Esophagus squamous epithelium (tissue), 5 donors: ENCODE measurements around the gene LRRC38. TPM values are rescaled to one million over a fixed set of nuclear protein-coding genes. Genes with fewer than 3 reads are reported as not detected.

ENCODE experiments used
- DNase-seq: peaks from one replicate; lab custom pipeline; 2025; lab: John Stamatoyannopoulos, UW
- H3K27ac ChIP-seq, 4 donors: fragments of 200-600 bp; sonication (generic); one replicate each; pipeline ENCODE4 v1.5.1; 2016 to 2019; ENCODE audit warnings: mild to moderate bottlenecking in 1 of 4
- H3K27me3 ChIP-seq, 4 donors: fragments of 200-600 bp; sonication (generic); 1 replicate in 3 of 4; 2 replicates in 1 of 4; pipeline versions ENCODE4 v1.5.1 to v1.6.0; 2017 to 2021; ENCODE audit warnings: antibody characterized with exemption in 1 of 4
- H3K36me3 ChIP-seq, 3 donors: fragments of 200-600 bp; sonication (generic); one replicate each; pipeline ENCODE4 v1.5.1; 2016 to 2019
- H3K4me1 ChIP-seq, 3 donors: fragments of 200-600 bp; sonication (generic); one replicate each; pipeline ENCODE4 v1.5.1; 2017 to 2019
- H3K4me3 ChIP-seq, 4 donors: fragments of 200-600 bp; sonication (generic); 1 replicate in 3 of 4; 2 replicates in 1 of 4; pipeline ENCODE4 v1.5.1; 2016 to 2019; ENCODE audit warnings: mild to moderate bottlenecking in 2 of 4, moderate library complexity in 1 of 4
- H3K9me3 ChIP-seq, 3 donors: fragments of 200-600 bp; sonication (generic); one replicate each; pipeline ENCODE4 v1.5.1; 2016 to 2019
- CTCF ChIP-seq, 6 experiments: fragments of 450-650 bp in 4 of 6; fragments of 200-600 bp in 2 of 6; sonication (generic) in 2 of 6; IDR thresholded peaks; one replicate each; pipeline ENCODE4 v1.5.1; 2016 to 2019; ENCODE audit warnings: antibody characterized with exemption in 6 of 6, mild to moderate bottlenecking in 4 of 6, moderate library complexity in 4 of 6
- POLR2A ChIP-seq, 4 donors: fragments of 450-650 bp; IDR thresholded peaks; one replicate each; pipeline ENCODE4 v1.6.1; 2017; ENCODE audit warnings: antibody characterized with exemption in 4 of 4, mild to moderate bottlenecking in 4 of 4, moderate library complexity in 3 of 4
- WGBS, 2 donors: methylation state at CpG; one replicate each; pipeline ENCODE4 v1.1.5; 2018; 5-methylcytosine and 5-hydroxymethylcytosine counted together
- intact Hi-C: fragments of 100-400 bp; cut with DNase I; formaldehyde crosslinking; loops from one replicate; pipeline ENCODE4 v1.15.0; 2022
- total RNA-seq, 4 donors: library from RNA; depleted of rRNA; stranded (reverse); fragments of >200 nt; gene quantifications; one replicate each; pipeline ENCODE4 v1.1.0, GENCODE V29; 2016
- donor health status: DM: yes; HTN: yes; CAD: no.

The LRRC38 gene
- total RNA-seq, 4 donors from 2014 or later, result 0.19 TPM; not detected in 3

- no peak overlapping the region for H3K4me3 ChIP-seq
- no peaks in the 10 kb centered on the region for H3K36me3 ChIP-seq
- peaks cover 0 to 71% (median 0%) of the 10 kb centered on the region in 4 donors for H3K27me3 ChIP-seq
- no peaks in the 10 kb centered on the region for H3K9me3 ChIP-seq
- H3K27ac ChIP-seq, result no peak overlapping the region
- DNase-seq, result no peak
- TF ChIP-seq POLR2A (IDR thresholded peaks at IDR 0.05) (no peak), CTCF (IDR thresholded peaks at IDR 0.05) (no peak)
- 45 to 53% methylated on average over 4 of the region's 4 CpGs for WGBS, 2 donors
- intact Hi-C loops, result no loop called here
- H3K4me1 ChIP-seq, result peaks cover 0 to 8% (median 0%) of the 10 kb centered on the region in 3 donors
Measured at GRCh38 chr1:13550663-13551062, 36.9 kb upstream of the LRRC38 start.

DNA sequence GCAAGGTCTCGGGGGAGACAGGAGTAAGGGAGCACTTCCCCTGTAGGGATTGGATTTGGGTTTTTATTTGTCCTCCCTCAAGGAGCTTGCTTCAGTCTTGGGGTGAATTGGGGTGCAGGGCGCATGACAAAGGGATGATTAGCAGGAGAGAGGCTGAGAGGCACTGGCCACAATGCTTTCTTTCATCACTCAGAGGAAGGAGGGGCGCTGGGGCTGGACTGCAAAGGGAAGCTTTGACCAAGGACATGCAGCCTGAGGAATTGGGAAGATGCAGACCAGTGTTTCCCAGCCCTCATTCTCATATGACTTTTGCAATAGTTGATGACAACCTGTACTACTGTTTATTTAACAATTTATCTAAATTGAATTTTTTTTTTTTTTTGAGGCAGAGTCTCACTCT lies 35.7 kb upstream of the LRRC38 start:
- no peak overlapping the region for H3K27ac ChIP-seq
- H3K27me3 ChIP-seq, result peaks cover 0 to 68% (median 0%) of the 10 kb centered on the region in 4 donors
- intact Hi-C loops, result no loop called here
- no peaks in the 10 kb centered on the region for H3K9me3 ChIP-seq
- no peak overlapping the region for H3K4me3 ChIP-seq
- peaks cover 0 to 8% (median 0%) of the 10 kb centered on the region in 3 donors for H3K4me1 ChIP-seq
- 76 to 77% methylated on average over 3 of the region's 3 CpGs for WGBS, 2 donors
- no peaks in the 10 kb centered on the region for H3K36me3 ChIP-seq
- no peak for TF ChIP-seq POLR2A (IDR thresholded peaks at IDR 0.05)
- TF ChIP-seq CTCF (IDR thresholded peaks at IDR 0.05), result no peak
- no peak for DNase-seq

DNA sequence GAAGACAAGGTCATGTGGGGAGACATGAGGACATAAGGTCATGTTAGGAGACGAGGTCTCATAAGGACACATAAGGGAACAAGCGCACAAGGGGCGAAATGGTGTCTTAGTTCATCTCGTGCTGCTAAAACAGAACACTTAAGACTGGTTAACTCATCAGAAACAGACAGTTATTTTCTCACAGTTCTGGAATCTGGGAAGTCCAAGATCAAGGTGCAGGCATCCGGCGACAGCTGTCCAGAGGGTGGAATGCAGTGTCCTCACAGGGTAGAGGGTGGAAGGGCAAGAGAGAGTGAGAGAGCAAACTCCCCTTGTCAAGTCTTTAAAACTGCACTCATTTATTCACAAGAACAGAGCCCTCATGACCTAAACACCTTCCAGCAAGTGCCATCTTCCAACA lies 35.2 kb upstream of the LRRC38 start:
- Histone ChIP-seq H3K27ac (no peak overlapping the region), H3K36me3 (no peaks in the 10 kb centered on the region), H3K9me3 (no peaks in the 10 kb centered on the region), H3K27me3 (peaks cover 0 to 70% (median 0%) of the 10 kb centered on the region in 4 donors), H3K4me3 (no peak overlapping the region), H3K4me1 (peaks cover 0 to 9% (median 0%) of the 10 kb centered on the region in 3 donors)
- no peak for DNase-seq
- WGBS, 2 donors, result 80 to 88% methylated on average over 6 of the region's 6 CpGs
- TF ChIP-seq POLR2A (IDR thresholded peaks at IDR 0.05), result no peak
- no peak for TF ChIP-seq CTCF (IDR thresholded peaks at IDR 0.05)
- intact Hi-C loops, result no loop called here

DNA sequence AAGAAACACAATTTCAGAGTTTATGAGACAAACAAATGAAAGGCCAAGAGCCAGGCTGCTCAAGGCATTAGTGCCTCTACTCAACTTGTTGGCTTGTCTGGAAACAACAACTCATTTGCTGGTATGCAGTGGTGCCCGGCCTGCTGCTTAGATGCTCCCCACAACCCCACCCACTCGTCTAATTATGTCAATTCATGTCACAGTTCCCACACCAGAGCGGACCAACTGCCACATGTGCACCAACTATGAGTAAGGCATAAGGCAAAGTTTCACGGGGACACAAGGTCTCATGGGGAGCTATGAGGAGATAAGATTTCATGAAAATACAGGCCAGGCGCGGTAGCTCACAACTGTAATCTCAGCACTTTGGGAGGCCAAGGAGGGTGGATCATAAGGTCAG lies 34.5 kb upstream of the LRRC38 start:
- H3K27me3 ChIP-seq, result peaks cover 0 to 73% (median 0%) of the 10 kb centered on the region in 4 donors
- DNase-seq, result no peak
- no peak overlapping the region for H3K27ac ChIP-seq
- H3K36me3 ChIP-seq, result no peaks in the 10 kb centered on the region
- H3K4me3 ChIP-seq, result no peak overlapping the region
- no peaks in the 10 kb centered on the region for H3K9me3 ChIP-seq
- intact Hi-C loops, result no loop called here
- peaks cover 0 to 16% (median 0%) of the 10 kb centered on the region in 3 donors for H3K4me1 ChIP-seq
- 76 to 81% methylated on average over 5 to 6 of the region's 6 CpGs for WGBS, 2 donors
- TF ChIP-seq CTCF (IDR thresholded peaks at IDR 0.05), result no peak
- TF ChIP-seq POLR2A (IDR thresholded peaks at IDR 0.05), result no peak

DNA sequence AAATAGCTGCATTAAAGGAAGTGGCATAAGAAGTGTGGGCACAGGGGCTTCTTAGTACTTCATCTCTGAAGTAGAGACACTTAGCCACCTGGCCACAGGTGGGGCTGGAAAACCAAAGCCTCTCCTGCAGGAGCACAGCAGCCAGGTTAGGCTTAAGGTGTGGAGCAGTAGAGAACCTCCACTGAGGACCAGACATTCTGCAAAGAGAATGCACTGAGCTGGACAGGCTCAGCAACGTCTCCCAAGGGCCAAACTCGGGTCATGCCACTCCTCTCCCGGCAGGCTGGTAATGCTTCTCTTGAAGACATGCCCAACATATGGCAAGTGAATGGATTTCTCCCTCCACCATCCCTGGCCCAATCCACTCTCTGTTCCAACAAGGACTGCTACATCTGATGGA lies 33.0 kb upstream of the LRRC38 start:
- H3K27me3 ChIP-seq, result peaks cover 0 to 65% (median 0%) of the 10 kb centered on the region in 4 donors
- H3K27ac ChIP-seq, result no peak overlapping the region
- WGBS, 2 donors, result 42 to 51% methylated on average over 3 of the region's 3 CpGs
- peaks cover 0 to 17% (median 0%) of the 10 kb centered on the region in 3 donors for H3K4me1 ChIP-seq
- DNase-seq, result no peak
- H3K4me3 ChIP-seq, result no peak overlapping the region
- TF ChIP-seq CTCF (IDR thresholded peaks at IDR 0.05) (no peak), POLR2A (IDR thresholded peaks at IDR 0.05) (no peak)
- intact Hi-C loops, result no loop called here
- H3K9me3 ChIP-seq, result no peaks in the 10 kb centered on the region
- no peaks in the 10 kb centered on the region for H3K36me3 ChIP-seq
